AG09309 (cell line): ENCODE data around the gene MAST4.

Source experiments
- DNase-seq: peaks from one replicate; pipeline ENCODE4 v3.0.0-alpha.2; 2010; ENCODE audit warnings: low read depth
- H3K4me3 ChIP-seq: 2 replicates; pipeline ENCODE4 v1.5.1; 2011; ENCODE audit warnings: mild to moderate bottlenecking, low read depth, low read length, moderate library complexity; ENCODE audit not compliant: control insufficient read depth
- TF ChIP-seq, protein P1 (sequence below): IDR thresholded peaks from 2 replicates; pipeline ENCODE4 v1.5.1; 2011; ENCODE audit warnings: mild to moderate bottlenecking, low read depth, low read length, inconsistent platforms; ENCODE audit not compliant: insufficient read depth, control insufficient read depth; ENCODE audit errors: missing control alignments

MAST4 gene

DNA sequence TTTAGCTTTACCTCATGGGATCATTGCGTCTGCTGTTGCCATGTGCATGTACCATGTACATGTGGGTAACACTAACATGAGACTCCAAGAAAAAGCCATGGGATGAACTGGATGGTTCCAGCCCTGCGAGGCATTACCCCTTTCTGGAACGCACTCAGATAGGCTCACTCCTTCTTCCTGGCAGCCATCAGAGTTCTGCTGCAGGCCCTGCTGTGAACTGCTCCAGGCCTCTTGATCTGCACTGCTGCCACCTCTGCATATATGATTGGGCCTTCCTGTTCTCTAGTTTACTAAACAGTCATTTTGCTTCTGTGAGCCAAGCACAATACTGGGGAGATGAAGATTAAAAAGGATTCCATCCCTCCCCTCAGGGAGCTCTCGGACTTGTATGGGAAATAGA lies 379.9 kb downstream of the MAST4 start:
- DNase-seq: no peak
- TF ChIP-seq, protein P1, sequence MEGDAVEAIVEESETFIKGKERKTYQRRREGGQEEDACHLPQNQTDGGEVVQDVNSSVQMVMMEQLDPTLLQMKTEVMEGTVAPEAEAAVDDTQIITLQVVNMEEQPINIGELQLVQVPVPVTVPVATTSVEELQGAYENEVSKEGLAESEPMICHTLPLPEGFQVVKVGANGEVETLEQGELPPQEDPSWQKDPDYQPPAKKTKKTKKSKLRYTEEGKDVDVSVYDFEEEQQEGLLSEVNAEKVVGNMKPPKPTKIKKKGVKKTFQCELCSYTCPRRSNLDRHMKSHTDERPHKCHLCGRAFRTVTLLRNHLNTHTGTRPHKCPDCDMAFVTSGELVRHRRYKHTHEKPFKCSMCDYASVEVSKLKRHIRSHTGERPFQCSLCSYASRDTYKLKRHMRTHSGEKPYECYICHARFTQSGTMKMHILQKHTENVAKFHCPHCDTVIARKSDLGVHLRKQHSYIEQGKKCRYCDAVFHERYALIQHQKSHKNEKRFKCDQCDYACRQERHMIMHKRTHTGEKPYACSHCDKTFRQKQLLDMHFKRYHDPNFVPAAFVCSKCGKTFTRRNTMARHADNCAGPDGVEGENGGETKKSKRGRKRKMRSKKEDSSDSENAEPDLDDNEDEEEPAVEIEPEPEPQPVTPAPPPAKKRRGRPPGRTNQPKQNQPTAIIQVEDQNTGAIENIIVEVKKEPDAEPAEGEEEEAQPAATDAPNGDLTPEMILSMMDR: no peak
- no peak overlapping the region for H3K4me3 ChIP-seq

DNA sequence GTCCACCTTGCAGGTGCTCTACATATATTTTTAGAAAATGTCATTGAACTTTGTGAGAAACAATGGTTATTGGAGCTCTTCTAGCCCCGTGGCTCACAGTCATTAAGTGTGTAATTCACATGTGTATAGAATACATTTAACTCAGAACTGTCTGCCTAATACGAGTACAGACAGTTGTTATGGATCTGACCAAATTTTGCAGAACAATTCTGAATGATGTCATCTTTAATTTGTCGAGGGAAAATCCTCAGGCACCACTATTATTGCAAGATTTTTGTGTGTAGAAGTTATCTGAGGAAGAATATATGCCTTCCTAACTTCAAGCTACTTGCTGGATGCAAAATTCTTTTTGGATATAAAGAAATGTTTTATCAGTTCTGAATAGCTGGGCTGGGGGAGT lies 383.5 kb downstream of the MAST4 start:
- H3K4me3 ChIP-seq: no peak overlapping the region
- TF ChIP-seq, protein P1: no peak
- DNase-seq: no peak

DNA sequence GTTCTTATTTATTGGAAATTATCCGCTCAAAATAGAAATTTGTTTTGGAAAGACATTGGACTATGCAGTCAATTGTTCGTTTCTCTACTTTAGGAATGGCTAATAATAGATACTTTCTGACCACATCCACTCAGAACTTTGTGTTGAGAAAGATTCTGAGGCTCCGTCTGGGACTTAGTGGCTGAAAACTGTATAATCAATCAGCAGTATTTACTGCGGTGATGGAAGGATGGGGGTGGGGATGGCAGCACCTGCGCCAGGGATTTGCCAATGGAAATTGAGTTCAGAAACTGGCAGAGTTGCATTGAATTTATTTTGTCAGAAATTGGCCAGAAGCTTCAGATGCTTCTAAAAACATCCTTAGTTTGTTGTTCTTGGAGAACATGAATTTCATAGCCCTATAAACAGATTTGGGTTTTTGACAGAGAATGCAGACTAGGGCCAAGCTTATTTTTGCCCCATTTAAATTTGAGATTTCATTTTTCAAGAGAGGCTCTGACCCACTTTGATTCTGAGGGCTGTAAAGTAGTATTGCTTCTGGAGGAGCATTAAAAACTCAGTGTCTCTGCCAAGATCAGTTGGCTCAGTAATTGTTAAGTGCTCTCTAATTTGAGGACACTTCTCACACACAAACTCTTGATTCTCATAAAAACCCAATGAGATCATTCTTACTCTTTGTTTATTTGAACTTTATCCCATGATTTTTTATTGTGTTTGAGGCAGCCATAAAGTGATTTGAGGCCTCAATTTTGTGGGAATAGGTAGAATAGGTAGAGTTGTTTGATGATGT lies 385.3 kb downstream of the MAST4 start:
- no peak overlapping the region for H3K4me3 ChIP-seq
- DNase-seq: no peak
- TF ChIP-seq, protein P1: no peak

- no peak for DNase-seq
- H3K4me3 ChIP-seq: no peak overlapping the region
- TF ChIP-seq, protein P1: no peak
Measured at GRCh38 chr5:66982056-66982387, 385.8 kb downstream of the MAST4 start.

- H3K4me3 ChIP-seq: no peak overlapping the region
- TF ChIP-seq, protein P1: no peak
- DNase-seq: no peak
Measured at GRCh38 chr5:66982470-66982869, 386.3 kb downstream of the MAST4 start.

DNA sequence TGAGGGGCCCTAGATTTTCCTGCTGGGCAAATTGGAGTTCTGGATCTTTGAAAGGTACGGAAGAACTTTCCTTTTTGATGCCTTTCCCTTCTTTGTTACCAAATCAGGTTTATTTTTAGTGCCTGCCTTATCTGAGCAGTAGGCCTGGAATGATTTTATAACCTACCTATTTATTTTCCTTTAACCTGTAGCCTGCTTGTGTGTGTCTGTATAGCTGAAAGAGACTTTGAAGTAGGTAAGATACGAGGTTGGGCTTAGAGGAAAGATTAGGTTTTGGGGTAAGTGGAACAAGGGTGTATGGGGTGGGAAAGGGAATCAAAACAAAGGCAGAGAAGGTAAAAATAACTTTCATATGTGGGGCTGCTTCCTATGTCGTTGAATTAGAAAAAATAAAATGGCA lies 389.2 kb downstream of the MAST4 start:
- H3K4me3 ChIP-seq: no peak overlapping the region
- TF ChIP-seq, protein P1: no peak
- no peak for DNase-seq
